Mesenteric fat pad (tissue), 1 donor: ENCODE measurements around the gene C12orf50. TPM values are rescaled to one million over a fixed set of nuclear protein-coding genes. Genes with fewer than 3 reads are reported as not detected.
"Not testable (repeated sequence)": the region's sequence is repeated elsewhere in the genome, so short reads cannot be mapped to it uniquely, and the experiment has no call there.

Source experiments
- DNase-seq: peaks from one replicate; pipeline ENCODE4 v3.0.0-alpha.2; 2020; ENCODE audit warnings: low spot score
- total RNA-seq: library from RNA; stranded (reverse); fragmentation: NEBNext Ultra II Directional; extraction: Animal tissue kit (Norgen Biotek cat#: 25700); gene quantifications from one replicate; pipeline ENCODE4 v1.2.1, GENCODE V29; 2021
- donor health status: DM: yes; HTN: yes; CAD: no.

The C12orf50 gene
- total RNA-seq, 1 donor from 2014 or later, result 0.13 TPM

DNA sequence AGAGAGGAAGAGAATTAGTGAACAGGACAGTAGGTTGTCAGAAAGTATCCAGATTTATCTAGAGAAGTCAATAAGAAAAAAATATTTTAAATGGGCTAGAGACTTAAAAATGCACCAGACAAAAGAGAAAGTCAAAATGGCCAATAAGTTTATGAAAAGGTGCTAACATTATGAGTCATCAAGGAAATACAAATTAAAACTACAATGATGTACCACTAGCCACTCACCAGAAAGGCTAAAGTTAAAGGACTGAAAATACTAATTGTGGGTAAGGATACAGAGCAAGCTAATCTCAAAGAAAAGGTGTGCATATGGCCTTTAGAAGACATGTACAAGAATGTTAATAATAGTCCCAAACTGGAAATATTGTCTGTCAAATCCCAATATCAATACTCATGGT, 37.7 kb downstream of the C12orf50 start:
- no peak for DNase-seq

DNA sequence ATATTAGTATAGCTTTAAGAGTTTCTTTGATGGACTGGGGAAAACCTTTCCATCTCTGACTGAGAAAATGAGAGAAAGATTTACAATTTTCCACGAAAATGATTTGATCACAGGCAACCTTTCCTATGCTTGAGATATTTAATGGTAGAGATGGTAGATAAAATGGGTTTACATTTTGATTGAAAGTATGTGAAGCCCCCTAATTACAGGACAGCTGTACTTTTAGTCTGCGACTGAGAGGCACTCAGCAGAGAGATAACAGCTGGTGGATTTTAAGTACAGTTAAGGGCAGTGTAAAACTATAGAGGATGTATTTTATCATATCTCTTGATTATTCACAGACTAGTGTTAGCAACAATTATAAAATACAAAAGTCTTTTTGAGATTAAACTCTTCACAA, 40.7 kb downstream of the C12orf50 start:
- DNase-seq, result no peak

DNA sequence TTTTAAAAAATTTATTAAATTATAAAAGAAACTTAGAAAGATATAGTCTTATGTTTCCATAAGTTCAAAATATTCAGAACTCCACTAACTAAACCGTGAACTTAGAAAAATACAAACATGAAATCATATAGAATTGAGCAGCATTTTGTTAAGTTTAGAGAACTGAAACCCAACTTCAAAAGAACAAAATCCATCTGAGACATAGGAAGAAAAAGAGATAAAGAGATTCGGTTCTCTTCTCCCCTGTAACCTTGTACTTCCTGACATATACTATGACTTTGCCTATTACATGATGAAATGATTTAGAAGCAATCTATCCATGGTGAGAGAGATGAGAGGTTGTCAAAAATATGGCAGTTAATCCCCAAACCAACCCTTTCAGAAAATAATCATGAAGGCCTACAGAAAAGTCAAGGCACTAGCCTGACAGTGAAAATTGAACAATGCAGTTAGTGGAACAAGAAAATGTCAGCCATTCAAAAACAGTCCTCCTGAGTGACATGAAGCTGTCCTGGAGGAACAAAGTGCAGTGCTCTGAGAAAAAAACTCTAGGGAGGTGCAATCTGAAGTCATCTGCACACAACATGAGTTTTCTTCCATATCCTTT, 44.0 kb downstream of the C12orf50 start:
- DNase-seq, result no peak

DNA sequence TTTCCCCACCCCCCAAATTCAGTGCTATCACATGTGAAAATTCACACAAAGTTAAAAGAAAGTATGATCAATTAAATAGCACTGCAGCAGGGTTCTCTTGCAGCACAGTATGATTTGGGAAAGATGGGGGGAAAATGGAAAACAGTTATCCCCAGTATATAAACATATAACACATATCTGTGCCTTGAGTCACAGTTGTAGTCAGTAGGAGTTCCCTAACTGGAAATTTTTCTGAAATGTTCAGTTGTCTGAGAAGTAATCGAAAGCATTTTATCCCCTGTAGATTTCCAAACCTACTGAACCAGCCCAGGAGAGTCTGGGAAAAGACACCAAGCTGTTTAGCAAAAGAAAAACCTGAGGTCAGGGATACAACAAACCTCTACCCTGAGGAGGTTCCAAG, 47.0 kb downstream of the C12orf50 start:
- DNase-seq, result no peak

DNA sequence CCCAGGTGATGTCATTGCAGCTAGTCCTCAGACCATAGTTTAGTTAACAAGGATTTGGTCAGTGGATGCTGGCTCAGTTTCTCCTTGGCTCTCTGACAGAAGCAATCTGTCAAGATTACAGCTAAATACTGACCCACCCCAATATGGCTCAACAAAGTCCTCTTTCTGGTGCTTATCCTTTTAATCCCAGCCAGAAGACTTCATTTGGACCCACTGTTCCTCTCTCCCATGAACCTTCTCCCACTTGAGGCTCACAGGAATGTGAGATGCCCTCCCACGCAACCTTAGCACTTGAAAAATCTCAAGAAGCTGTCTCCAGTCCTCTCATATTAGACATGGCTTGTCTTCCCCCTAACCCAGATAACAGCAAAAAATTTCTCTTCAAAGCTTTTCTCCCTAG, 47.7 kb downstream of the C12orf50 start:
- no peak for DNase-seq

DNA sequence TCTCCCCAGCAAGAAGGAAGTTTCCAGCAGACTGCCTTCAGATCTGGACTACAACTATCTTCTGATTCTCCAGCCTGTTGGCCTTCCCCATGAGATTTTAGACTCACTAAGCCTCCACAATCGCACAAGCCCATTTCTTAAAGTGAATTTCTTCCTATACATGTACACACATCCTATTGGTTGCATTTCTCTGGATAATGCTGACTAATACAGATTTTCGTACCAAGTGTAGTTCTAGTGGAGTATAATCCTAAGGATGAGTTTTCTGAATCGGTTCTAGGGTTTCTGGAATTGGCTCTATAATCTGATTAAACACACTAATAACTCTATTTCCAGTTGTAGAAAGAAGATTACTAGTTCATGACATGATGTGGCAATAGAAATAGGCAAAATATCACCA, 53.3 kb downstream of the C12orf50 start:
- no peak for DNase-seq

DNA sequence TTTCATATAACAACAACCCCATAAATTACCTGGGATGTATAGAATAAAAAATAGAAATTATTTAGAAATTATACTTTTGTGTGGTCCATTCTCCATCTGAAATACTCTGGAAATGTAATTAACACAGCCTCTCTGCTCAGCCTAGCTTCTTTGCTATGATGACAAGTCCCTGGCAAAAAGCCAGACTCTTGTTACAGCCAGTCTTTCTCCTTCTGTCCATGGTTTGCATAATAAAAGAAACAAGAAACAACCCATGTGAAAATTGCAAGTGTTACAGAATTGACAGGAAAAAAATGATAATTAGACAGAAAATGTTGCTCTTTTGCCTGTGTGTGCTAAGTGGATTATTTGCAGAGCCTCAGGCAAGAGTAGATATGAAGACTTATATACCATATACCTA, 61.3 kb downstream of the C12orf50 start:
- DNase-seq, result no peak

DNA sequence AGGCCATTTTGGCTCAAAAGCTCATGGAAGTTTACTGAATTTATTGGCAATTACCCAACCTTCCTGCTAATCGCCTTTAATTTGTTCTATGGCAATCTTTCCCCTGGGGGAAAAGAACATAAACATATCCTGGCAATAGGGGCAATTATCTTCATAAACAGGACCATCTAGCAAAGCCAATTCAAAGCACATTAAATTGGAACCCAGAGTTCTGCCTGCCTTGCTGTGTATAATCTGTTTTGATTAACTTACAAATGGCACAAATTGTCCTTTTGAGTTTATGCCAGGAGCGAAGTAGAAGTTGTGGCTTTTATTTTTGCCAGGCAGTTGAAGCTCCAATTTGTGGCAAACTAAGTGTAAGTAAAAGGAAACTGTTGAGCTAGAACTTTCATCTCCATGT, 68.6 kb downstream of the C12orf50 start:
- no peak for DNase-seq

DNA sequence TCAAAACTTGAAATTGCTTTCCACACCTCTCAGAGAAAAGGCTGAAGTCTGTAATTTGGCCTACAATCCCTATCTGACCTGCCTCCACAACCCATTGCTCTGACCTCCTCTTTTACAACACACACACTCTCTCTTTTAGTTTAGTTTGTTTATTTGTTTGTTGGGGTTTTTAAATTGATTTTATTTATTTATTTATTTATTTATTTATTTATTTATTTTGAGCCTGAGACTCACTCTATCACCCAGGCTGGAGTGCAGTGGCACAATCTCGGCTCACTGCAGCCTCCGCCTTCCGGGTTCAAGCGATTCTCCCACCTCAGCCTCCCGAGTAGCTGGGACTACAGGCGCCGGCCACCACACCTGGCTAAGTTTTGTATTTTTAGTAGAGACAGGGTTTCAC, 75.2 kb downstream of the C12orf50 start:
- not testable (repeated sequence) for DNase-seq

DNA sequence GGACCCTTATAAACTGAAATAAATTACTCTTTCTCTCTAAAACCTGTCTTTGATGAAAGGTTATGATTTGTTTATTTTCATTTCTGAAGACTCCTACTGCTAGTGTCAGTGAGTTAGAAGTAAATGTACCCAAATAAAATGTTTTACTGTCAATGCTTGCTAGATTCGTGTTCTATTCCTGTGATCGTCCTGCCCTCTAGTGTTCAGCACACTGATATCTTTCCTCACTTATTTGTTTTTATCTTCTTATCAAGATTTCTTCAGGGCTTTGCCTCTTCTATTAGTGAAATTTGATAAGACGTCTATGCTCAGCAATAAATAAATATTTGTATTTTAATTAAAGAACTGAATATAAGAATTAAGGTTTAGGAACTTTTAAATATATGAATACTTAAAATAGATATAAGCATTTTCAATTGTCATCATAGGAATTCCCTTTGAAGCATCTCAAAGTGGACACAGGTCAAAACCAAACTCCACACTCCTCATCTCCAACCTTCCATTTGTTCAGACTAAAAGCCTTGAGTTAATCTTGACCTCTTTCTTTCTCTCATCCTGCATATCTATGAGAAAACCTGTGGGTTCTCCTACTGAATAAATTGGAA, 75.8 kb downstream of the C12orf50 start:
- no peak for DNase-seq

DNA sequence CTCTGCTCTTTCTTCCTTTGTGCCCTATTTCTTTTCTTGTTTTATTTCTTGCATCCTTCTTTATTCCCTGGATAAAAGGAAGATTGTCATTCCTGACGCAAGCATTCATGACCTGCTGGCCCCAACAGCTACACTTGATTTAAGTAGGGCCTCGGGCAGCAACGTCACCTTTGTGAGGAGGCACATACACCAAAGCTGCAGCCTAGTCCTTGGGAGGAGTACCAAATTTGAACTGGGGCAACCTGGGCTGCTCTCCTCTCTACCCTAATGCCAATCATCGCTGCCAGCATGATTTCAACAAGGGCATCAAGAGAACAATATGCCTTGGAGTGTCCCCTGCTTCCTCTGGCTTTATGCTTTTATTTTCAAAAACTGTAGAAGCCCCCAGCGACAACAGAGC, 76.4 kb downstream of the C12orf50 start:
- no peak for DNase-seq

DNA sequence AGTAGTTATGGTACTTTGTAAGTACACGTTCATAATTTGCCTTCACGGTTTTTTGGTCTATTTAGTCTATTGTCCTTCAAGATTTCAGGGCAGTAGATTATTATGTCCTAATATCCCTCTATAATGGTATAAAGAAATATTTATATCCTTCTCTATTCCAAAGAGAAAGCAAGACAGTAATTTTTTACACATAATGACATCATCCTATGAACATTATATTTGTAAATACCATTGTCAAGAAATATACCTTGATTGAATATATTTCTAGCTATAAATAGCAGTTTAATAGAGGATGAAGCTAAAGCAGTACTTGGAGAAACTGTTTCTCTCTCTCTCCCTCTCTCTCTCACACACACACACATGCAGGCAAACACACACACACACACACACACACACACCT, 77.0 kb downstream of the C12orf50 start:
- no peak for DNase-seq

DNA sequence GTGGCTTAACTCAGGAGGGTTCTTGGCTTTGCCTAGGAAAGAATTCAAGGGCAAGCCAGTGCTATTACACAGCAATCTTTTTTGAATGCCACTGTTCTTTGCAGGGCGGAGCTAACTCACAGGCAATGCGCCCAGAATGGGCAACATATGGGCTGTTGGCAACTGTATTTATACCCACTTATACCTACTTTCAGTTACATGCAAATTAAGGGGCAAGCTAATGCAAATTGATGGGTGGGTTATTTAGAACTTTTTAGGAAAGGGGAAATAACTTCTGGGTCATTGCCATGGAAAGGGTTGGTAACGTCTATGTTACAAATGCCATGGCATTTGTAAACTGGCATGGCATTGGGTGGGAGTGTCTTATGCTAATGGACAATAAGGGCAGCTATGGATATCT, 85.4 kb downstream of the C12orf50 start:
- DNase-seq, result no peak

DNA sequence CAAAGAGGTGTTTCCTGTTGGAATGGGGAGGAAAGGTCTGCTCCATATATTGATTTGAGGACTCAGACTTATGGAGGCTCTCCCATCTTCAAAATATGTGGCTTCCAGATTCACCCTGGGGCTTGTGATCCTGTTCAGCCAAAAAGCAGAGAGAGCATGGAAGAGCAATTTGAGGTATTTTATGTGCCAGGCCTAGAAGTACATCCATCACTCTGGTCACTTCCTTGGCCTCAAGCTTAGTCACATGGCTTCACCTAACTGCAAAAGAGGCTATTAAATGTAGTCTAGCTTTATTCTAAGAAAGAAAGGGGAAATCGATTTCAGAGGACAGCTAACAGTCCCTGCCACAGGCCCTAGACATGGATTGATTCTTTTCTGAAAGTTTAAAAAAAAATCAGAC, 86.2 kb downstream of the C12orf50 start:
- no peak for DNase-seq

DNA sequence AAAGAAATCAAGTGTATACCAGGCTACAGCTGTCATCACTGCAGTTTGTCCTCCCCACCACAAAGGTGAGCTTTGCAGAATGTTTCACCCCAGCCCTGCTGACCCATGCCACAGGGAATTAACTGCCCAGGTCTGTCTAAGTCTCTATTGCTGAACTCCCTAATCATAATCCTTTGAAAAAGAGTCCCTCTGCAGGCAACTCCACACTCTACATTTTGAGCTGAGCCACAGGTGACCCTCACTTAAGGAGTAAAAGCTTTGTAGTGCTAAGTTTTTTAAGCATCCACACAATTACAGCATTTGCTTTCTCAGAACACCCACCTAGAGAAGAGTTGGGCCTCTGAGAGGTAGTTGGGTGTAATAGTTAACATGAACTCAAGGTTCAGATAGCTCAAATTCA, 90.0 kb downstream of the C12orf50 start:
- DNase-seq, result no peak

DNA sequence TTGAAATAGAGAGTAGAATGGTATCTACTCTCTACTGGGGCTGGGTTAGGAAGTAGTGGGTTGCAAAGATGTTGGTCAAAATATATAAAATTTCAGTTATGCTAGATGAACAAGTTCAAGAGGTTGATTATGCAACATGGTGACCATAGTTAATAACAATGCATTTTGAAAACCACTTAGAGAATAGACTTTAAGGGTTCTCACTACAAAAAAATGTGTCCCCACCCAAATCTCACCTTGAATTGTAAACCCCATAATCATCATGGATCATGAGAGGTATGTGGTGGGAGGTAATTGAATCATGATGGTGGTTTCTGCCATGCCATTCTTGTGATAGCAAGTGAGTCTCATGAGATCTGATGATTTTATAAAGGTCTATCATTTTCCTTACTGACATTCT, 94.0 kb downstream of the C12orf50 start:
- DNase-seq, result no peak

DNA sequence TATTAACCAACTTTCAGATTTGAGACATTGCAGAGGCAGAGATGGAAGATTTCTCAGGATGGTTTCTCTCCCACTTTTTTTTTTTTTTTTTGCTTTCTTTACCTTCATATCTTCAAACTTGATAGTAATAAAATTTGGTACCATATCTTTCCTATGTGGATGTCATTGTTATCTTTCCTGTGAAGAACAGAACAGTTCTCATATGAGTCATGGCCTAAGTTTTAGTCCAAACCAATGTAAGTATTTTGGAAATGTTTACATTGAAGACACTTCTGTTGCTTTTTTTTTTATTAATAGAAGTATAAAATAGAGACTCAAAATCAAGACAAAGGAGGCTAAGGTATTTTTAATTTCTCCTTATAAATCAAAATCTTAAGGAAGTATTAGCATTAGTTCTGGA, 95.2 kb downstream of the C12orf50 start:
- DNase-seq, result no peak

DNA sequence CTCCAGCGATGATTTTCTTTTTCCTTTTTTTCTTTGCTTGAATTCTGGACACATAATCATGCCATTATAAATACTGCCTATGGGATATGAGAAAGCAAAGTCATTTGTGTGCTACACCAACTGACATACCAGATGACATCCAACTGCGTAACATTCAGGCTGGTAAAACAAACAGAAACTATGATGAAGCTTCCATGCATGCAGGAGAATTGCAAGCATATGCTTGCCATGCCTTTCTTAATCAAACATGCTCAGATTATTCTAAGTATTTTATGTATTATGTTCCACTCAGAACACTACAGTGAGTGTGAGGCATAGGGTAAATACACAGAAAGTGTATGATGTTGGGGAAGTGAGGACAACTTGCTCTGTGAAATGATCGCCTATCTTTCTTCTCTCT, 97.4 kb downstream of the C12orf50 start:
- no peak for DNase-seq

DNA sequence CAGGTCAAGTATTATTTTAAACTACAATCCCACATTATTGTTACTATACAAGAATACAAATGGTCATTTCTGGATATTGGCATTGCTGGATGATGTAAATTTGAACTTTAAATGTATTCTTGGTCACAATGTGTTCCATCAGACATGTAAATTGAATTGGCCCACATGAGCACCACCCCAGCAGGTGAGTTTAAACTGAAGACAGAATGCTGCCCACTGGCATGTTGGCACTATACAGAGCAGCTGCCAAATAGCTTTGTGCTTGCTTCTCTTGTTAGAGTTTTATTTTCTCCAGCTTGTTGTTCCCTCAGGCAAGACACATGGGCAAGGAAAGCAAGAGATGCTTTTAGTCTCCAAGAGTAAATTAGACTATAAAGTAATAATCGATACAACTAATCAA, 98.6 kb downstream of the C12orf50 start:
- no peak for DNase-seq
